RPMI7951 (cell line): Measurements from ENCODE around the gene COPZ2. TPM values are rescaled to one million over a fixed set of nuclear protein-coding genes. Genes with fewer than 3 reads are reported as not detected.
"Not testable (repeated sequence)": the region's sequence is repeated elsewhere in the genome, so short reads cannot be mapped to it uniquely, and the experiment has no call there.

Source experiments
- DNase-seq: peaks from one replicate; pipeline ENCODE4 v3.0.0-alpha.2; 2012; ENCODE audit warnings: low read depth
- total RNA-seq: library from RNA; depleted of rRNA; stranded (reverse); fragments of >200 nt; shearing (Covaris generic); gene quantifications from 2 replicates; pipeline ENCODE4 v1.2.3, GENCODE V29; 2014

COPZ2 gene
- total RNA-seq, 1 experiment from 2014 or later = 41.7 TPM

GRCh38 chr17:48006936-48007709 lies 30.5 kb downstream of the COPZ2 start:
- DNase-seq = no peak

- DNase-seq = no peak
These were observed 32.6 kb downstream of the COPZ2 start for GRCh38 chr17:48004983-48005382.

GRCh38 chr17:48003417-48004151 lies 34.0 kb downstream of the COPZ2 start:
- no peak for DNase-seq

- peak; percentile 31 for DNase-seq
These were observed 34.6 kb downstream of the COPZ2 start for GRCh38 chr17:48002916-48003416.

- DNase-seq = peak; percentile 84
These were observed 35.2 kb downstream of the COPZ2 start for GRCh38 chr17:48002266-48002915.

GRCh38 chr17:48001657-48002056 lies 35.9 kb downstream of the COPZ2 start:
- not testable (repeated sequence) for DNase-seq

GRCh38 chr17:48001197-48001596 lies 36.4 kb downstream of the COPZ2 start:
- DNase-seq = no peak

- DNase-seq = no peak
These were observed 38.0 kb downstream of the COPZ2 start for GRCh38 chr17:47999582-47999981.

GRCh38 chr17:47998044-47998443 lies 39.6 kb downstream of the COPZ2 start:
- no peak for DNase-seq

GRCh38 chr17:47997586-47997985 lies 40.0 kb downstream of the COPZ2 start:
- no peak for DNase-seq

- no peak for DNase-seq
These were observed 41.4 kb downstream of the COPZ2 start for GRCh38 chr17:47996201-47996600.

GRCh38 chr17:47995241-47995935 lies 42.2 kb downstream of the COPZ2 start:
- DNase-seq = no peak

- DNase-seq = no peak
These were observed 42.9 kb downstream of the COPZ2 start for GRCh38 chr17:47994724-47995123.

GRCh38 chr17:47993964-47994363 lies 43.6 kb downstream of the COPZ2 start:
- no peak for DNase-seq

GRCh38 chr17:47993031-47993564 lies 44.5 kb downstream of the COPZ2 start:
- no peak for DNase-seq

GRCh38 chr17:47992216-47992615 lies 45.4 kb downstream of the COPZ2 start:
- no peak for DNase-seq

- DNase-seq = peak; percentile 79
These were observed 46.5 kb downstream of the COPZ2 start for GRCh38 chr17:47990962-47991731.

- no peak for DNase-seq
These were observed 47.9 kb downstream of the COPZ2 start for GRCh38 chr17:47989700-47990099.

GRCh38 chr17:47989159-47989558 lies 48.4 kb downstream of the COPZ2 start:
- DNase-seq = no peak

- DNase-seq = peak; percentile 40
These were observed 49.2 kb downstream of the COPZ2 start for GRCh38 chr17:47988445-47988844.
